Stimulated activated naive CD8-positive, alpha-beta T cell treated with anti-CD3 and anti-CD28 coated beads, Interleukin-15, amount 100 ng/mL, for 72 hours (primary cell): ENCODE data around the gene CBS.
"Not testable (repeated sequence)": the region's sequence is repeated elsewhere in the genome, so short reads cannot be mapped to it uniquely, and the experiment has no call there.

Experiments used
- ATAC-seq: fragments of 150-1000 bp; cut with Tn5 transposase; 2 replicates; pipeline ENCODE4 v1.10.0; 2021; ENCODE audit warnings: mild to moderate bottlenecking, moderate library complexity
- DNase-seq, 2 donors: peaks; one replicate each; pipeline ENCODE4 v3.0.0; 2021 to 2022
- H3K27ac Mint-ChIP-seq, 2 donors: one replicate each; pipeline ENCODE4 v1.8.0; 2022; ENCODE audit warnings: mild to moderate bottlenecking in 2 of 2, mixed read lengths in 2 of 2, moderate library complexity in 2 of 2
- H3K27me3 Mint-ChIP-seq: one replicate; pipeline ENCODE4 v1.8.0; 2022; ENCODE audit warnings: mixed read lengths
- H3K4me1 Mint-ChIP-seq: one replicate; pipeline ENCODE4 v1.8.0; 2022; ENCODE audit warnings: mild to moderate bottlenecking, mixed read lengths
- H3K4me3 Mint-ChIP-seq, 2 donors: one replicate each; pipeline ENCODE4 v1.8.0; 2022; ENCODE audit warnings: mild to moderate bottlenecking in 2 of 2, mixed read lengths in 2 of 2, moderate library complexity in 1 of 2
- H3K9me3 Mint-ChIP-seq, 2 donors: one replicate each; pipeline ENCODE4 v1.8.0; 2022; ENCODE audit warnings: mixed read lengths in 2 of 2

The CBS gene

DNA sequence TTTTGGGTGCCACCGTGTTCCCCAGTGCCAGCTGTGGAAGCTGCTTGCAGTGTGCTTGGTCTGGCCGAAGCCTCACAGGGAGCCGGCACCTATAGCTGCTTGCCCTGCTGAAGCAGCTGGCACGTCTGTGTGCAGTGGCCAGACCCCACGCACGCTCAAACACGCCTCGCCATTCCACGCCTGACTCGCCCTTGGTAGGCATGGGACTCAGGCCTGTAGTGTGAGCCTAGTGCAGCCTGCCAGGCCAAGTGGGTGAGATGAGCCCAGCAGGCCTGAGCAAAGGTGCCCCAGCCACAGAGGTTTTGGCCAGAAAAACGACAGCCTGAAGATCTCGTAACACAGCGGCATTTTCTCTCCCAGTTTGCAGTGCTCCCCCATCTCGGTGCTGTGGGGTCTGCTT lies 32.3 kb downstream of the CBS start:
- not testable (repeated sequence) for H3K27ac Mint-ChIP-seq, DNase-seq, H3K27me3 Mint-ChIP-seq, H3K9me3 Mint-ChIP-seq, H3K4me3 Mint-ChIP-seq, ATAC-seq
- H3K4me1 Mint-ChIP-seq = peaks cover 14% of the 10 kb centered on the region

DNA sequence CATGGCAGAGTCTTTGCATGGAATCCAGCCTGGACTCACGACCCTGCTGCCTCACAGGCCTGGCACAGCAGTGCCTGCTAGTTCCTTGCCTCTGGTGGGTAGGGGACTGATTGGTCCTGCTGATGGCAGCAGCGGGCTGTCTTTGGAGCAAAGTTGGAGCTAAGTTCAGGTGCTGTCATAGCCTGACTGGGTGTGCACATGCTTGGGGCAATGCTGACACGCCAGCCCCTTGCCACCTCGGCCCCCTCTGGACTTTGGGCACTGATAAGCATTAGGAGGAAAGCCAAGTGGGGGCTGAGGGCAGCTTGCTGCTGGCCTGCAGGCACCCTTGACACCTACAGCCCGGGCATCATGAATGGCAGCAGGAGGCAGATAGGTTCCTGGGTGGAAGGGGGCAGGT lies 33.5 kb downstream of the CBS start:
- not testable (repeated sequence) for H3K9me3 Mint-ChIP-seq, DNase-seq, H3K4me3 Mint-ChIP-seq, H3K27me3 Mint-ChIP-seq, H3K27ac Mint-ChIP-seq, ATAC-seq
- H3K4me1 Mint-ChIP-seq = peaks cover 14% of the 10 kb centered on the region

DNA sequence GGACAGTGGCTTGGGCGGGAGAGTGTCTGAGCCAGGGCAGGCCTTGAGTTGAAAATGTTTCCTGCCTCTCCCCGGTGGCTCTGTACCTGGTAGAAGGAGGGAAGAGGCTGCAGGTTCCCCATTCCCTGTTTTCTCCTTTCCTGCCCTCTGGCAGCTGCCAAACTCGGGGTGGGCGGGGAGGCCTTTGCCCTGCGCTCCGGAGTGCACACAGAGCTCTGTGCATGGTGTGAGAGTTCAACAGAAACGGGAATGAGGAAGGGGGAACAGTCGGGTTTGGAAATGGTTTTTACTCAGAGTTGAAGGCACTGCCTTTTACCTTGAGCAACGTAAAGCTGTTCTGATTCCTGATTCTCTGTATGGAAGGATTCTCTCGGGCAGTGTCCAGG lies 37.0 kb downstream of the CBS start:
- ATAC-seq, DNase-seq, H3K27ac Mint-ChIP-seq, H3K4me3 Mint-ChIP-seq, H3K4me1 Mint-ChIP-seq, H3K9me3 Mint-ChIP-seq, H3K27me3 Mint-ChIP-seq: not testable (repeated sequence)

DNA sequence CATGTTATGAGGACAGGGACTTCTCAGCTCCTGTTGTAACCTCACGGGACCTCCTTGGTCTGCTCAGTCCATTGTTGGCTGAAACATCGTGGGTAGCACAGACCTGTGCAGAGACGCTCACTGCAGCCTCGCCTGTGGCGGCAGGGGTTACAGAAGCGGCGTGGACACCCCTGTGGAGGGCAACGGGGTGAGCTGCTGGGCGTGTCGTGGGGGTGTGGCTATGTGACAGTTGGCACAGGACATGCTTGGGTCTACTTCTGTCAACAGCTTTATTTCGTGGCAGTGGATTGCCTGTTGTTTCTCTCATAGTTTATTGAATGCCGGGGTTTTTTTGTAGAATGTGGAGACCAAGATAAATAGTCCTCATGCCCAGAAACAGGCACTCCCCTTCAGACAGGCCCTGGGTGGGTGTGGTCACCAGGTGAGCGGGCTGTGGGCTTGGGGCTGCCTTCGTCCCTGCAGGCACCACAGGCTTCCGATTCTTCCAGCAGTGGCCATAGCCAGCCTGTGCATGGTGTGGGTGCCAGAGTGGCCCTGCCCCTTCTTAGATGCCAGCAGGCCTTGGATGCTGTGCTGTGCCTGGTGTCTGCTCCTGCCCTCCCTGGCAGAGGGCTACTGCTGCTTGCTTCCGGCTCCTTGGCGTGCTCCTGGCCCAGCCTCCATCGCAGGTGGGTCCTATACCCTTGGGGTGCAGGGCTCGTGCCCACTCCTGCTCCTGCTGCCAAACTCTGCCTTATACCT lies 37.5 kb downstream of the CBS start:
- not testable (repeated sequence) for H3K9me3 Mint-ChIP-seq, DNase-seq, H3K27ac Mint-ChIP-seq, H3K4me1 Mint-ChIP-seq, ATAC-seq, H3K27me3 Mint-ChIP-seq, H3K4me3 Mint-ChIP-seq

DNA sequence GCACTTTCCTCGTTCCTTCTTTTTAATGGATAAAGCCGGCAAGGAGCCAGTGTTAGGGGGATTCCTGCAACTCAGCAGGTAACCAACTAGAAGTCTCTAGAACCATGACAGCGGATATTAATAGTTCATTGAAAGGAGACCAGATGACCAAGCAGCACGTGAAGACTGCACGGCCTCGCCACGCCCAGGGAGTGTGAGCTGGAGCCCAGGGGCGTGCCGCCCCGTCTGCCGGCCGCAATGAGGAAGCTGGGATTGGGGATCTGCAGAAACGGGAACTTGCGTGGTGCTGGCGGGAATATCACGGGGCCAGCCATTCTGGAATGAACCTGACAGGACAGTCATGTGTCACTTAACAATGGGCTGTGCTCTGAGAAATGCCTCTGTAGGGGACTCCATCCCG lies 38.7 kb downstream of the CBS start:
- not testable (repeated sequence) for ATAC-seq, H3K9me3 Mint-ChIP-seq, H3K27me3 Mint-ChIP-seq, H3K4me1 Mint-ChIP-seq, DNase-seq, H3K27ac Mint-ChIP-seq, H3K4me3 Mint-ChIP-seq

DNA sequence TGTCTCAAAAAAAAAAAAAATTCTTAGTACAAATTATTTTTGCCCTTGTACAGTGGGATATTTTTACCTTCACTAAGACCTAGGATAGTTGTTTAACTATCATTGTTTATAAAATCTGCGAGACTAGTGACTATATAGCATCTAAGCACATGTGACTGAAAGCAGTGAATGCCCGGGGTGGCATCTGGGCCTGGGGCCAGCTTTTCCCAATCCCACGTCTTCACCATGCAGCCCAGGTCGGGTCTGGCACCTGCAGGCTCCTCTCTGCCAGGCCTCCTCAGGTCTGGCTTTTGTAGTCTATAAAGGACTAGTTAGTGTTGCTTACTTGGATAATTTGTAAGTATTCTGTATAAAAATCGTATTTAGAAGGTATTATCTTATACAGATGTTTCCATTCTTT lies 40.8 kb downstream of the CBS start:
- no peaks in the 10 kb centered on the region for H3K4me1 Mint-ChIP-seq
- no peak overlapping the region for H3K27ac Mint-ChIP-seq
- DNase-seq (no peak), ATAC-seq (no peak)
- no peaks in the 10 kb centered on the region for H3K9me3 Mint-ChIP-seq
- H3K27me3 Mint-ChIP-seq = no peaks in the 10 kb centered on the region
- H3K4me3 Mint-ChIP-seq = no peak overlapping the region

DNA sequence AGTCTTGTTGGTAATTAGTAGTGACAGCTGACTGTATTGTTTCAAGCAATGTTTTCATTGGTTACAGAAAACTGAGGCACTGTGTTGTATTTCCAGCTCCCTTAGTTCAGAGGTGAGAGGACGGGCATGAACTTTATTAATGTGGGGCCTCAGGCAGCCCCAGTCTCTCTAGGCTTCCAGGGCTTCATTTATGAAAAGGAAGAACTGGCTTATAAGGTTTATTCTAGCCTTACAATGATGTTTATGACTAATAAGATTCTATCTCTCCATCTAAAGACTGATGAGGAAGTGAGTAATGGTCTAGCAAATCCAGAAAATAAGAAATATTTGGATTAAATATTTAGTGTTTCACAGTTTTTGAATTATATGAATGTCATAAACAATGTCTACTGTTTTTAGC lies 41.5 kb downstream of the CBS start:
- H3K9me3 Mint-ChIP-seq = no peaks in the 10 kb centered on the region
- no peaks in the 10 kb centered on the region for H3K27me3 Mint-ChIP-seq
- no peaks in the 10 kb centered on the region for H3K4me1 Mint-ChIP-seq
- DNase-seq (no peak), ATAC-seq (no peak)
- H3K4me3 Mint-ChIP-seq = no peak overlapping the region
- no peak overlapping the region for H3K27ac Mint-ChIP-seq

DNA sequence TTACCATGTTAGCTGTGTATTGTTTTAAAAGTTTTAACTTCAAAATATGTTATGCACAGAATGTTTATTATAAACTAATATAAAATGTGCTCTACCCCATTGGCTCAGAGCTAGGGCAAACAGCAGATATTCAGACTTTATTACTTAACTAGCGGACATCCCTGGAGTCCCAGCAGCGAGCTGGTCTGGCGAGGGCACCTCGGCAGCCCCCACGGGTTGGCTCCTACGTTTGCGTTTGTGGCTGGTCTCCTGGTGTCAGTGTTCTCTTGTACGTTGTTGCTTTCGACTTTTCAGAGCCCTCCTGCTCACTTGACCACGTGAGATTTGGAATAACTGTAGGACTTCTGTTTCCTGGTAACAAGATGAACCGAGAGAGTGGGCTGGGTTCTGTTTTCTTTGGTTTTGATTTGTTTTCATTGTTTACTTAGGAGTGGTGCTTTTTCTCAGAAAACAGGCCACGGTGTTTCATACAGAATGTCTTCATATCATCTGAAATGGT lies 44.5 kb downstream of the CBS start:
- DNase-seq (no peak), ATAC-seq (no peak)
- Mint-ChIP-seq H3K4me1 (no peaks in the 10 kb centered on the region), H3K9me3 (no peaks in the 10 kb centered on the region), H3K27me3 (no peaks in the 10 kb centered on the region), H3K4me3 (no peak overlapping the region), H3K27ac (no peak overlapping the region)

DNA sequence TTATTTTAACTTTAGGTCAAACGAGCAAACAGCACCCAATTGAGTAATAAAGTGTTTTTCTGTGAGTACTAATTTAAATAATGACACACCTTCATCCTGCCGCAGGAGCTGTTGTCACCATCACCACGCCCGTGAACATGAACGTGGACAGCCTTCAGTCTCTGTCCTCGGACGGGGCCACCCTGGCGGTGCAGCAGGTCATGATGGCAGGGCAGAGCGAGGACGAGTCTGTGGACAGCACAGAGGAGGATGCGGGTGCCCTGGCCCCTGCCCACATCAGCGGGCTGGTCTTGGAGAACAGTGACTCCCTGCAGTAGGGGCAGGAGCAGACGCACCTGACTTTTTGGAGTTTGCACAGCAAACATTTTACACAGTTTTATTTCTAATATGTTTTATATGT lies 45.9 kb downstream of the CBS start:
- Mint-ChIP-seq H3K4me3 (no peak overlapping the region), H3K9me3 (no peaks in the 10 kb centered on the region), H3K4me1 (no peaks in the 10 kb centered on the region), H3K27me3 (no peaks in the 10 kb centered on the region), H3K27ac (no peak overlapping the region)
- DNase-seq (no peak), ATAC-seq (no peak)

DNA sequence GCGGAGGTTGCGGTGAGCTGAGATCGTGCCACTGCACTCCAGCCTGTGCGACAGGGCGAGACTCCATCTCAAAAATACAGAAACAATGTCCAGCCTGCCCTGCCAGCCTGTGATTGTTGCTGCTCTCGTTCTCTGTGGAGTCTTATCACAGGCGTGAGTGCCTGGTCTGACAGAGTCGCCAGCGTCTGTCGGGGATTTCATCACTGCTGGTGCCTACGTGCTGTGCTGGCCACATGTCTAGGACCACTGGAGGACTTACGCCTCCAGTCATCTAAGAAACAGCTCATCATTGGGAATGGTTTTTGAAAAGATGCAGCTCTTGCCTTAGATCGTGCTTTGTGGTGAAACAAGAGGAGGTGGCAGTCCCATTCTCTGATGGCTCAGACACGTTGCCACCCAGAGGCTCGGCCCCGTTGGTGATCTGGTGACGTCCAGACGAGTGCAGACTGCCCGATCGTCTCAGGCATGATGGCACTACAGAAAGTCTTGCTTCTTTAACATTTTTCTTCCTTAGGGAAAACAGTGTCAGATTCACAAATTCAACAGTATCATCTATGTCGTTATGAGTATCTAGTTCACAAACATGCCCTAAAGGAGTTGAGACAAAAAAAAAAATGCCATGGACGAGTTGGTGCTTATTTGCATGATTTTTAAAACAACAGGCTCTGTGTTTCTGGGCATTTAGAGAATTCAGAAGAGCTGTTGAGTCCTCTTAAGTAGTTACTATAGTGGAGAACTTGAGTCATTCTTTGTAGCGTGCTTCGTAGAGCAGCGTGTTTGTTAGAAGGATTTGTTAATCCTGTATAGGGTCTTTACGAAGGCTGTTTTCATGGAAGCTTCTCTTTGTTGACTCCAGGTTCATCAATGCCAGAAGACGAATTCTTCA lies 47.5 kb downstream of the CBS start:
- no peak for ATAC-seq
- no peaks in the 10 kb centered on the region for H3K9me3 Mint-ChIP-seq
- H3K4me3 Mint-ChIP-seq = no peak overlapping the region

DNA sequence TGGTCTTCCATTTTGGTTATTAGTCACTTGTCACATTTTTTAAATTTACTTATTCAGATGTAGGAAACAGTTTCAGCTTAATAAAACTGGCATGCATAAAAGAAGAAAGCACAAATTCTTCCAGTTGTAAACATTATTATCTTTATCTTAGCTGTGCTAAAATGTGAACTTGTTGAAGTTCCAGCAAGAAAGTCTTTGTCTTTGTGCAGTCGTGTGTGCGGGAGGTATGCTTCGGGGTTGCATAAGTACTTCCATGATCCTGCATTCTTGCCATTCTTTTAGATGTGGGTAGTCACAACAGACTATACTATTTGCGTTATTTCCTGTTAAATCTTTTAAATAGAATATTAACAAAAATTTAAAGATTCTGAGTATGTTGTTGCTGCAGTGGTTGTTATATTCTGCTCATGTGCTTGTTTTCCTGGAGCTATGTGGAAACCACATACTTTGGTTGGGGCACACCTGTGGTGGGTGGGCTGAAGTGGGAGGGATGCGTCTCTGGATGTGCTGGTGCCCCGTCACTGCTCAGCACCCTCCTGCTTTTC lies 49.9 kb downstream of the CBS start:
- H3K4me3 Mint-ChIP-seq = no peak overlapping the region
- ATAC-seq = no peak
- no peak for DNase-seq
- no peak overlapping the region for H3K27ac Mint-ChIP-seq
- no peaks in the 10 kb centered on the region for H3K27me3 Mint-ChIP-seq
- no peaks in the 10 kb centered on the region for H3K9me3 Mint-ChIP-seq
- no peaks in the 10 kb centered on the region for H3K4me1 Mint-ChIP-seq

More for the DNA sequence above, 47.5 kb downstream of the CBS start:
- Mint-ChIP-seq H3K4me1 (no peaks in the 10 kb centered on the region), H3K27me3 (no peaks in the 10 kb centered on the region), H3K27ac (no peak overlapping the region)
- no peak for DNase-seq

DNA sequence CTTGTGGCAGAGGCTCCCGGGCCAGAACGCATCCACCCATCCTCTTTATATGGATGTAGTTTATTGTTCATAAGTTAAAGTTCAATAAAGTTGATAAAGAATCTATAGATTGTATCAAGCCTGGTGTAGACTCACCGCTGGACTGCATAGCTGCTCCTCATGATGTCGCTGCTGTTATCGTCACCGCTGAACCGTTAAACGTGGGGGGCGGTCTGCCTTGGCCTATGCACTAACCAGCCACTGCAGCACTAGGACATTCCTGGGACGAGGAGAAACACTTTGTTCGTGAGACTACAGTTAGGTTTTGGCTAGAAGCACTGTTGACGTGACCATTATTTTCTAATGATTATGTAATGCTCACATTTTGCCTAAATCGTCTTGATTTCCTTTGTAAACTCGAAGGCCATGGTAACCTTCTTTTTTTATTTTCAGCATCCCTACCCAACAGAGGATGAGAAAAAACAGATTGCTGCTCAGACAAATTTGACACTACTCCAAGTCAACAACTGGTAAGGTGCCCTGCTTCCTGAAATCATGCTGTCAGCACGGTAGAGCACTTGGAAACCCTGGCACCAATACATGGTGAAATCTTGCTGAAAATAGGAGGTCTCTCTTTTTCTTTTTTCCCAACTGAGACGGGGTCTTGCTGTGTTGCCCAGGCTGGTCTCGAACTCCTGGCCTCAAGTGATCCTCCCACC lies 51.0 kb downstream of the CBS start:
- Mint-ChIP-seq H3K9me3 (no peaks in the 10 kb centered on the region), H3K27me3 (no peaks in the 10 kb centered on the region), H3K4me3 (no peak overlapping the region), H3K27ac (peak overlapping the region in 1 of 2 donors; percentile 70), H3K4me1 (no peaks in the 10 kb centered on the region)
- ATAC-seq = no peak
- DNase-seq = no peak

DNA sequence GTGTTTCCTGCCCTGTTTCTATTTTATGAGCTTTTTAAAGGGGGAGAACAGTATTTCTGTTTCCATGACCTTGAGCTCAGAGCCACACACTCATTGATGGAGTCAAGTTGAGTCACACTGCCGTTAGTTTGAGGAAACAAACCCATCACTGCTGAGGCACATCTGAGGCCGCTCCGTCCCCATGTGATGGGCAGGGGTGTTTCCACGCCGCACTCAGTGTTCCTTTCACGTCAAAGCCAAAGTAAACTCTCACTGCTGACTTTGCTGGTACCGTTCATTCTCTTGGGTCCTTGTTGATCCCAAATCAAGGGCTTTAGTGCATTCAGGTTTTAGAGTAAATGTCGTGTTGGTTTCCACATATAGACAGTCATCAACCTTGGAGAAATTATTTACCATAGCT lies 52.5 kb downstream of the CBS start:
- Mint-ChIP-seq H3K27me3 (no peaks in the 10 kb centered on the region), H3K27ac (peak overlapping the region in 1 of 2 donors; percentile 77), H3K9me3 (no peaks in the 10 kb centered on the region), H3K4me3 (no peak overlapping the region), H3K4me1 (no peaks in the 10 kb centered on the region)
- DNase-seq = no peak
- ATAC-seq = no peak

DNA sequence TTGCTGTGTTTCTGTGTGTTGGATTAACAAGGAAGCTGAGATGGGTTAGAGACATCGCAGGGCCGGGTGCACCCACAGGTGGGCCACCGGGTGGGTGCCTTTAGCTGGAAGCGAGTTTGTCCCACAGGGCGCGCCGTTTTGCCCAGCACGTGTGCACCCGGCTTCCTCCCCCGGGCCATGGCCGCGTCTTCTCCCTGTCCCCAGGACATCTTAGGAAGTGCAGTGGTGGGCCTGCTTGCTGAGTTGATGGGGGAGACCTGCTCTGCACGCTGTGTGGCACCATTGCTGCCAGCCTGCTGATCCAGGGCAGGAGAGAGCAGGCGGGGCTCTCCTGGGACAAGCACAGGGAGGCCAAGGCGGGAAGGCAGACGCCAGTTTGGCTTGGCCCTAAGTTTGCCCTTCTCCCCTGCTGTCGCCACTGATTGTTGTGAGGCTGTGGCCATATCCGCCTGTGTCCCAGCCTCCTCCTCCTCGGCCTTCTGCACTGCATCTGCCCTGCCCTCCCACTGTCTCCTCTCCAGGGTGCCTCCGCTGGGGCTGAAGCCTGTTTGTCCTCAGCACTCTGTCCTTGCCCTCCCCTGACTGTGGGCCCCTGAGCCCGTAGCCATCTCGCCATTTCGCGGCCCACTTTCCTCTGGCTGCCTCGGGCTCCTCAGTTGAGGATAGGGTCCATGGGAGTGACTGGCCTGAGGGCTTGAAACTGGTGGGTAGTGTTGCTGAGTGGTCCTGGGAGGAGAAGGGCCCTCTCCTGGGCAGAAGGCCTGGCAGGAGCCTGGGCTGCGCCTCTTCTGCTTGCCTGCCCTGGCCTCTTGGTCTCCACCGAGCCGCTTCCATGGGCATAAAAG lies 53.7 kb downstream of the CBS start:
- no peaks in the 10 kb centered on the region for H3K9me3 Mint-ChIP-seq
- H3K4me3 Mint-ChIP-seq = no peak overlapping the region
- H3K4me1 Mint-ChIP-seq = no peaks in the 10 kb centered on the region
- no peak for ATAC-seq
- H3K27me3 Mint-ChIP-seq = no peaks in the 10 kb centered on the region
- no peak overlapping the region for H3K27ac Mint-ChIP-seq
- no peak for DNase-seq

DNA sequence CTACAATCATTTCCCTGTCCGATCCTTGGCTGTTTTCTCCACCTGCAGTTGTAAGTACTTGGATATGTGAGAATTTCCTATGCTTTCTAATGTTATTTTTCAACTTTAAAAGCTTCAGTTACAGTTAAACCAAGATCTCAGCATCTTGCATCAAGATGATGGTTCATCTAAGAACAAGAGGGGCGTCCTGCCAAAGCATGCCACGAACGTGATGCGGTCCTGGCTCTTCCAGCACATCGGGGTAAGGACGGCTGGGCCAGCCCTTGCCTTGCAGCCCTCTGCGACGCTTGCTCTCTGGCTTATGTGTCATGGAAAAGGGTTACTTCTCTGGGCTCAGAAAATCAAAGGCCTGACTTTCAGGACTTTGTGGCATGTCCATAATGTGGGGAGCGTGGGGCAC lies 54.4 kb downstream of the CBS start:
- DNase-seq = no peak
- Mint-ChIP-seq H3K27ac (peak overlapping the region in 1 of 2 donors; percentile 20), H3K9me3 (no peaks in the 10 kb centered on the region), H3K27me3 (no peaks in the 10 kb centered on the region), H3K4me1 (no peaks in the 10 kb centered on the region), H3K4me3 (no peak overlapping the region)
- ATAC-seq = no peak
